Astrocyte of the hippocampus (primary cell): Measurements from ENCODE around the gene SLC4A2.

Experiments used
- DNase-seq: peaks from one replicate; pipeline ENCODE4 v3.0.0; 2011; ENCODE audit warnings: low read depth, low spot score

SLC4A2 gene

GRCh38 chr7:151116603-151117440 is 57.4 kb downstream of the SLC4A2 start:
- no peak for DNase-seq

GRCh38 chr7:151117565-151117964 is 58.2 kb downstream of the SLC4A2 start:
- no peak for DNase-seq

GRCh38 chr7:151118108-151119054 is 59.0 kb downstream of the SLC4A2 start:
- no peak for DNase-seq

GRCh38 chr7:151119055-151119415 is 59.6 kb downstream of the SLC4A2 start:
- no peak for DNase-seq

GRCh38 chr7:151119902-151120301 is 60.5 kb downstream of the SLC4A2 start:
- no peak for DNase-seq

- no peak for DNase-seq
These were observed 61.5 kb downstream of the SLC4A2 start for GRCh38 chr7:151120896-151121295.

- DNase-seq, result no peak
These were observed 62.2 kb downstream of the SLC4A2 start for GRCh38 chr7:151121380-151122170.

- peak; percentile 39 for DNase-seq
These were observed 62.9 kb downstream of the SLC4A2 start for GRCh38 chr7:151122276-151122675.

- DNase-seq, result no peak
These were observed 63.4 kb downstream of the SLC4A2 start for GRCh38 chr7:151122796-151123157.

GRCh38 chr7:151123158-151123821 is 63.9 kb downstream of the SLC4A2 start:
- DNase-seq, result no peak

GRCh38 chr7:151123822-151124464 is 64.6 kb downstream of the SLC4A2 start:
- DNase-seq, result peak; percentile 92

- no peak for DNase-seq
These were observed 65.1 kb downstream of the SLC4A2 start for GRCh38 chr7:151124481-151124880.

GRCh38 chr7:151124899-151125399 is 65.6 kb downstream of the SLC4A2 start:
- DNase-seq, result no peak

- DNase-seq, result no peak
These were observed 66.1 kb downstream of the SLC4A2 start for GRCh38 chr7:151125470-151125845.

- DNase-seq, result peak; percentile 47
These were observed 66.6 kb downstream of the SLC4A2 start for GRCh38 chr7:151125846-151126481.
